Hepatocyte (in vitro differentiated cells): ENCODE measurements around the gene TTYH2. TPM values are rescaled to one million over a fixed set of nuclear protein-coding genes. Genes with fewer than 3 reads are reported as not detected.
A peak's percentile ranks its signal among the peaks of the same experiment; 100 is the strongest.

ENCODE experiments used
- DNase-seq: peaks from one replicate; pipeline ENCODE4 v3.0.0-alpha.2; 2016; ENCODE audit warnings: low spot score
- H2AFZ ChIP-seq: fragments of 200-600 bp; sonication (generic); 2 replicates; pipeline ENCODE4 v1.6.0; 2016; ENCODE audit warnings: antibody characterized with exemption, mild to moderate bottlenecking
- H3K27ac ChIP-seq: fragments of 200-600 bp; sonication (generic); 2 replicates; pipeline ENCODE4 v1.5.1; 2016; ENCODE audit warnings: mild to moderate bottlenecking
- H3K27me3 ChIP-seq: fragments of 200-600 bp; sonication (generic); 2 replicates; pipeline ENCODE4 v1.6.1; 2016
- H3K36me3 ChIP-seq: fragments of 200-600 bp; sonication (generic); replicated peaks from 2 replicates; pipeline ENCODE4 v1.5.1; 2016; ENCODE audit warnings: low read depth; ENCODE audit not compliant: insufficient read depth
- H3K4me1 ChIP-seq: fragments of 200-600 bp; sonication (generic); 2 replicates; pipeline ENCODE4 v1.5.1; 2016; ENCODE audit warnings: mild to moderate bottlenecking, moderate library complexity; ENCODE audit not compliant: insufficient read depth
- H3K4me2 ChIP-seq: fragments of 200-600 bp; sonication (generic); 2 replicates; pipeline ENCODE4 v1.6.0; 2016
- H3K4me3 ChIP-seq: fragments of 200-600 bp; sonication (generic); 2 replicates; pipeline ENCODE4 v1.5.1; 2016; ENCODE audit warnings: mild to moderate bottlenecking
- H3K79me2 ChIP-seq: fragments of 200-600 bp; sonication (generic); 2 replicates; pipeline ENCODE4 v1.6.0; 2017; ENCODE audit warnings: mild to moderate bottlenecking
- H3K9me2 ChIP-seq: fragments of 200-600 bp; sonication (generic); replicated peaks from 2 replicates; pipeline ENCODE4 v1.6.0; 2017; ENCODE audit warnings: mild to moderate bottlenecking; ENCODE audit not compliant: insufficient read depth
- H3K9me3 ChIP-seq: fragments of 200-600 bp; sonication (generic); 2 replicates; pipeline ENCODE4 v1.5.1; 2016; ENCODE audit warnings: low read depth, mild to moderate bottlenecking
- H4K20me1 ChIP-seq: fragments of 200-600 bp; sonication (generic); 2 replicates; pipeline ENCODE4 v1.6.0; 2016; ENCODE audit warnings: mild to moderate bottlenecking; ENCODE audit not compliant: insufficient read depth, poor library complexity, severe bottlenecking
- CTCF ChIP-seq: fragments of 200-600 bp; sonication (generic); IDR thresholded peaks from 2 replicates; pipeline ENCODE4 v1.5.1; 2016; ENCODE audit warnings: antibody characterized with exemption, mild to moderate bottlenecking; ENCODE audit not compliant: poor library complexity
- EZH2 ChIP-seq: fragments of 200-600 bp; sonication (generic); IDR thresholded peaks from 2 replicates; pipeline ENCODE4 v1.6.1; 2016; ENCODE audit warnings: antibody characterized with exemption, mild to moderate bottlenecking, borderline replicate concordance
- EZH2phosphoT487 ChIP-seq: fragments of 200-600 bp; sonication (generic); IDR thresholded peaks from one replicate; pipeline ENCODE4 v1.6.1; 2018; ENCODE audit warnings: antibody characterized with exemption, mild to moderate bottlenecking, low read depth, moderate library complexity; ENCODE audit not compliant: unreplicated experiment, severe bottlenecking
- WGBS: methylation state at CpG from one replicate; pipeline ENCODE4 v1.1.6; 2016; ENCODE audit warnings: low lambda C conversion rate; ENCODE audit errors: missing lambda C conversion rate; 5-methylcytosine and 5-hydroxymethylcytosine counted together
- polyA plus RNA-seq: library from polyadenylated mRNA; unstranded; fragments of >200 nt; fragmentation: Nextera tagmentation; extraction: Ambion mirVana; gene quantifications from 2 replicates; pipeline ENCODE4 v1.2.1, GENCODE V29; 2016
- total RNA-seq: library from RNA; depleted of rRNA; stranded (reverse); fragments of >200 nt; gene quantifications from 2 replicates; pipeline ENCODE4 v1.2.3, GENCODE V29; 2014

TTYH2 gene
- total and polyA plus RNA-seq, 2 experiments from 2014 or later = 7.4 to 7.8 TPM

DNA sequence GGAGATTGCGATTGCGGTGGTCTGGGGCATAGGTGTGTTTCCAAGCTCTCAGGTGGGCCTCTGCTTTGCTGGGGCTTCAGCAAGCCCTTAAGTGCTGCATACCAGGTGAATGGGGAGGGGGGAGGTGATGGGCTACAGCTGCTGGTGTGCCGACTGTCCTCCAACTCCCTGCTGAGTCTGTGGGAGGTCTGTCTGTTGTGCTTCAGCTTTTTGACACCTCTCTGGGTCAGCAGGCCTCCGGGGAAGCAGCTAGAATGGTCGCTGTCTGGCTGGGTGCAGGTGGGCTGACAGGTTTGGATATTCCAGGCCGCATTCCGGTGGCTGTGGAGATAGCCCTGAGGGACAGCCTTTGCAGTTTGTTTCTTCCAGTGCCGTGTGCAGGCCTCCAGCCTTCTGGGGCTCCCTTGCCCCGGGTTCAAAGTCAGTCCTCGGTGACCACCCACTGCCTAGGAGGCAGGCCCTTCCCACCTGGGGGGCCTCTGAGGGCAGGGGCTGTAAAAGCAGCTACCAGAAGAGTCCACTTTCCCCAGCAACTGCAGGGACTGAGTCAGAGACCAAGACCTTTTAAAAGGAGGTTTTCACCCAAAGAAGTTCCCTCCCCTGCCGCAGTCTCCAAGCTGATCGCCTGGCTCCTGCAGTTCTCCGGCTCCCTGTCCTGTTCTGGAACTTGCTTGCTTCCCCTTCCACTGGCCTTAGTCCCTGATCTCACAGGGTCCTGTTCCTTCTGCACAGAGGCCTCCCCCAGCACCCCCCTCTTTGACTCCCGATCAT, 2.0 kb upstream of the TTYH2 start:
- TF ChIP-seq CTCF (no peak), EZH2phosphoT487 (no peak), EZH2 (no peak)
- Histone ChIP-seq H4K20me1 (peaks cover 46% of the 10 kb centered on the region), H3K4me1 (peaks cover 38% of the 10 kb centered on the region)

DNA sequence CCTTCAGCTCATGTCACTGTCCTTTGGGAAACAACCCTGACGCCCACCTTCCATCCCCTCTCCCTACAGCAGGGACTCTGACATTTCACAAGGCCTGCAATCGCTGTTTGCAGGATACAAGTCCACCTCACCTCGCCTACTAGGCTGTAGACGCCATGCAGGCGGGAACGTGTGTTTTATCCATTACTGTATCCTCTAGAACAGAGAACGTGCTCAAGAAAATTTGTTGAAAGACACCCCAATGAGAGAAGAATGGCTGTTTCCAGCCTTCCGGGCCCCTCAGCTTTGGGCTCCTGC, 1.5 kb upstream of the TTYH2 start:
- DNase-seq = no peak
- Histone ChIP-seq H2AFZ (no peak overlapping the region), H3K79me2 (peaks cover 19% of the 10 kb centered on the region), H3K27me3 (no peaks in the 10 kb centered on the region), H3K4me3 (peak overlapping the region; percentile 56), H3K9me2 (no peaks in the 10 kb centered on the region), H3K4me1 (peaks cover 38% of the 10 kb centered on the region), H3K27ac (peak overlapping the region; percentile 75), H3K9me3 (no peaks in the 10 kb centered on the region), H4K20me1 (peaks cover 43% of the 10 kb centered on the region), H3K4me2 (peak overlapping the region; percentile 86), H3K36me3 (no peaks in the 10 kb centered on the region)
- WGBS = 44% methylated on average over 8 of the region's 8 CpGs
- TF ChIP-seq CTCF = no peak
- TF ChIP-seq EZH2 = peak; percentile 14

More for the DNA sequence above, 2.0 kb upstream of the TTYH2 start:
- Histone ChIP-seq H3K9me2 (no peaks in the 10 kb centered on the region), H3K27me3 (no peaks in the 10 kb centered on the region), H3K4me2 (peak overlapping the region; percentile 86), H3K9me3 (no peaks in the 10 kb centered on the region), H2AFZ (no peak overlapping the region), H3K27ac (peak overlapping the region; percentile 75), H3K36me3 (no peaks in the 10 kb centered on the region), H3K79me2 (peaks cover 23% of the 10 kb centered on the region), H3K4me3 (peak overlapping the region; percentile 56)
- 41% methylated on average over 14 of the region's 14 CpGs for WGBS
- peak; percentile 51 for DNase-seq

GRCh38 chr17:74212209-74212912, 1.0 kb upstream of the TTYH2 start:
- peaks cover 38% of the 10 kb centered on the region for H3K4me1 ChIP-seq
- DNase-seq = peak; percentile 42
- H4K20me1 ChIP-seq = peaks cover 38% of the 10 kb centered on the region
- peak overlapping the region; percentile 86 for H2AFZ ChIP-seq
- H3K36me3 ChIP-seq = no peaks in the 10 kb centered on the region
- peaks cover 14% of the 10 kb centered on the region for H3K79me2 ChIP-seq
- H3K27me3 ChIP-seq = no peaks in the 10 kb centered on the region
- TF ChIP-seq EZH2 (peak; percentile 16), EZH2phosphoT487 (no peak), CTCF (no peak)
- H3K4me2 ChIP-seq = peak overlapping the region; percentile 86
- no peaks in the 10 kb centered on the region for H3K9me3 ChIP-seq
- H3K27ac ChIP-seq = peak overlapping the region; percentile 75
- peak overlapping the region; percentile 56 for H3K4me3 ChIP-seq
- no peaks in the 10 kb centered on the region for H3K9me2 ChIP-seq
- 12% methylated on average over 48 of the region's 48 CpGs for WGBS
